SH-SY5Y (cell line): ENCODE data around the gene ATN1.

Experiments
- GATA2 ChIP-seq: IDR thresholded peaks from 2 replicates; pipeline ENCODE4 v1.6.1; 2011; ENCODE audit warnings: mild to moderate bottlenecking, low read depth, low read length
- GATA3 ChIP-seq: IDR thresholded peaks from 2 replicates; pipeline ENCODE4 v1.6.1; 2011; ENCODE audit warnings: low read depth, mild to moderate bottlenecking, low read length, moderate library complexity

ATN1 gene, protein sequence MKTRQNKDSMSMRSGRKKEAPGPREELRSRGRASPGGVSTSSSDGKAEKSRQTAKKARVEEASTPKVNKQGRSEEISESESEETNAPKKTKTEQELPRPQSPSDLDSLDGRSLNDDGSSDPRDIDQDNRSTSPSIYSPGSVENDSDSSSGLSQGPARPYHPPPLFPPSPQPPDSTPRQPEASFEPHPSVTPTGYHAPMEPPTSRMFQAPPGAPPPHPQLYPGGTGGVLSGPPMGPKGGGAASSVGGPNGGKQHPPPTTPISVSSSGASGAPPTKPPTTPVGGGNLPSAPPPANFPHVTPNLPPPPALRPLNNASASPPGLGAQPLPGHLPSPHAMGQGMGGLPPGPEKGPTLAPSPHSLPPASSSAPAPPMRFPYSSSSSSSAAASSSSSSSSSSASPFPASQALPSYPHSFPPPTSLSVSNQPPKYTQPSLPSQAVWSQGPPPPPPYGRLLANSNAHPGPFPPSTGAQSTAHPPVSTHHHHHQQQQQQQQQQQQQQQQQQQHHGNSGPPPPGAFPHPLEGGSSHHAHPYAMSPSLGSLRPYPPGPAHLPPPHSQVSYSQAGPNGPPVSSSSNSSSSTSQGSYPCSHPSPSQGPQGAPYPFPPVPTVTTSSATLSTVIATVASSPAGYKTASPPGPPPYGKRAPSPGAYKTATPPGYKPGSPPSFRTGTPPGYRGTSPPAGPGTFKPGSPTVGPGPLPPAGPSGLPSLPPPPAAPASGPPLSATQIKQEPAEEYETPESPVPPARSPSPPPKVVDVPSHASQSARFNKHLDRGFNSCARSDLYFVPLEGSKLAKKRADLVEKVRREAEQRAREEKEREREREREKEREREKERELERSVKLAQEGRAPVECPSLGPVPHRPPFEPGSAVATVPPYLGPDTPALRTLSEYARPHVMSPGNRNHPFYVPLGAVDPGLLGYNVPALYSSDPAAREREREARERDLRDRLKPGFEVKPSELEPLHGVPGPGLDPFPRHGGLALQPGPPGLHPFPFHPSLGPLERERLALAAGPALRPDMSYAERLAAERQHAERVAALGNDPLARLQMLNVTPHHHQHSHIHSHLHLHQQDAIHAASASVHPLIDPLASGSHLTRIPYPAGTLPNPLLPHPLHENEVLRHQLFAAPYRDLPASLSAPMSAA (N-terminal part only)

DNA sequence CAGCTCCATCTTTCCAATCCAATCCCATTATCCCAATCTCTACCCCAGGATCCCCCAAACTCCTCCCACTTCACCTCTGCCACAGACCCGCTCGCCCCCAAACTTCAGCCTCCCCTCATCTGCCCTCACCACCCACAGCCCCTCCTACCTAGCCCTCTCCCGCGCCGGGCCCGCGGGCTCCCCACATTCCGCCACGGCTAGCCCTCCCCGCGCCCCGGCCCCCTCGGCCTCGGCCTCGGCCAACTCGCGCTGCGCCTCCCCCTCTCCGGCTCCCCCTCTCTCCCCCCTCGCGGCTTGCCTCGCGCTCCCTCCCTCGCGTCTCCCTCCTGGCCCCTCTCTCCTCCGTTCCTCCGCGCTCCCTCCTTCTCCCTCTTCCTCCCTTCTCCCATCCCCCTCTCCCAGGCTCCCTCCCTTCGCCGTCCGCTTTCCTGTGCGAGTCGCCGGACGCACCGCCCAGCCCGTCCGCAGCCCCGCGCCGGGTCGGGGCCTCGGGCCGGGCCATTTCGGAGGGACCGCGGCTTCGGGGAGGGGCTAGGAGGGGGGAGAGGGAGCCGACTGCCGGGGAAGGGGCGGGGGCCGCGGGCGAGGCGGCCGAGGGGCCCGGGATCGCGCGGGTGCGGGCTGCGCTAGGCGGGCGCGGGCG lies at the start of gene ATN1:
Gene ATN1, plus strand, starts transcription at position 581 of the 643 bp plus-strand sequence. CDS start 6,043 bp downstream, outside the sequence.
- TF ChIP-seq GATA2 = no peak
- TF ChIP-seq GATA3 = no peak

DNA sequence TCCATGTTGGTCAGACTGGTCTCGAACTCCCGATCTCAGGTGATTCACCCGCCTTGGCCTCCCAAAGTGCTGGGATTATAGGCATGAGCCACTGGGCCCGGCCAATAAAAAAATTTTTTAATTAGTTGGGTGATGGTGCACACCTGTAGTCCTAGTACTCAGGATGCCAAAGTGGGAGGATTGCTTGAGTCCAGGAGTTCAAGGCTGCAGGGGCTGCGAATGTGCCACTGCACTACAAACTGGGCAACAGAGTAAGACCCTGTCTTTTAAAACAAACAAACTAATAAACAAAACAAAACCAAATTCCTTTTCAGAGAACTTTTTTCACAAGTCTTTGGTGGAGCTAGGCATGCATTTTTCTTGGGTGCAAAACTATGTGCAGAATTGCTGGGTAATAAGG lies 44.5 kb upstream of the ATN1 start:
- TF ChIP-seq GATA2 (no peak), GATA3 (no peak)

DNA sequence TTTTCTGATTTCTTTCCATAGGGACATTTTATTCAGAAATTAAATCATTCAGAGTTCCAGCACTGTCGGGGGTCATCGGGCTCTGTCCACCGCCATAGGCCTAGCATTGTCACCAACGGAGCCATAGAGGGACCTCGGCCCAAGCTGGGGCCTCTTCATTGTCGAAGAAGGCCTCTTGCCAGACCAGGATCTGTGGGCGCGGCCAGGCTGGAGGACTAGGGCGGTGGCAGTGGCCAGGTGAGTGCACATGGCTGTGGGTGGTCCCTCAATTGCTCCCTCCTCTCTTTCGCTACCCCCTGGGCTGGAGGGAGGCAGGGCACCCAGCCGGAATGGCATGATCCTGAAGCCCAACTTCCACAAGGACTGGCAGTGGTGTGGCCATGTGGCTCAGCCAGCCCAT lies 44.1 kb upstream of the ATN1 start:
- TF ChIP-seq GATA2 = no peak

DNA sequence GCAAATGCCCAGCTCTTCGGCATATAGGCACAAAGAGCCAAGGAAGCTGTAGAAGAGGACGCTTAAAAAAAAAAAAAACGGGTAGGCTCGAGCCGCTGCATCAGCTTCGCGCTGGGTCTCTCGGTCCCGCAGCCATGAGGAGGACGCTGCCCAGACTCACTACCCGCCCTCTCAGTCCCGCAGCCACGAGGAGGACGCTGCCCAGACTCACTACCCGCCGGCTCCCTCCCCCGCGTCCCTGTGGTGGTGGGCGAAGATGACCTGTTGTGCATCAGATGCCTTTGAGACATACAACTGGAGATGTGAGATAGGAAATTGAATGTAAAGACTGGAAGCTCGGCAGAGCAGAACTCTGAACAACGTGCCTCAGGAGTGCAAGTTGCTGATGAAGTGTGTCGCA lies 43.2 kb upstream of the ATN1 start:
- peak; percentile 39; the same call in 1 of the 2 replicates for TF ChIP-seq GATA2
- TF ChIP-seq GATA3 = no peak

DNA sequence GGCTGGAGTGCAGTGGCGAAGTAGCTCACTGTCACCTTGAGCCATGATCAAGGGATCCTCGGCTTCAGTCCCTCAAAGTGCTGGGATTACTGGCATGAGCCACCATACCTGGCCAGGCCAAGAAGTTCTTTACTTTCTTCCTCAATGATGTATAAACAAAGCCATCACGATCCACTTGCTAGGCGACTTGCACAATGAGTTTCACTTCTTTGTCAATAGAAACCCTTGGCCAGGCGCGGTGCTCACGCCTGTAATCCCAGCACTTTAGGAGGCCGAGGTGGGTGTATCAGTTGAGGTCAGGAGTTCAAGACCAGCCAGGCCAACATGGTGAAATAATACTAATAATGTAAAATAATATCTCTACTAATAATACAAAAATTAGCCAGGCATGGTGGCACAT lies 40.3 kb upstream of the ATN1 start:
- TF ChIP-seq GATA3 (no peak), GATA2 (no peak)

DNA sequence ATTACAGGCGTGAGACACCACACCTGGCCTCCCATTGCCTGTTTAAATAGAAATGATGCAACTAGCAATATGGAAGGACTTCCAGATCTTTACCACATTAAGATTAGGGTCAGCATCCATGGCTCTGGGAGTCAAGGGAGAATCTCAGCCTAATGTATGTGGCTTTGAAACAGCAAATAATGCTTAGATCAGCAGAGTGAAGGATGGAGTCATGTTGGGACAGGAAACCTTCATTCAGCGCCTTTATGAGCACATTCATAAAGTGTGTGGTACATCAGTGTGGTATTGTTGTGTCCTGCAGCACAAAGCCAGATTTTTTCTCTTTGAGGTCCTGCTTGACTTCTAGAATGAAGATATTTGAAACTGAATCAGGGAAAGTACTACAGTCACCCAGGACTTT lies 39.4 kb upstream of the ATN1 start:
- no peak for TF ChIP-seq GATA2
- no peak for TF ChIP-seq GATA3

DNA sequence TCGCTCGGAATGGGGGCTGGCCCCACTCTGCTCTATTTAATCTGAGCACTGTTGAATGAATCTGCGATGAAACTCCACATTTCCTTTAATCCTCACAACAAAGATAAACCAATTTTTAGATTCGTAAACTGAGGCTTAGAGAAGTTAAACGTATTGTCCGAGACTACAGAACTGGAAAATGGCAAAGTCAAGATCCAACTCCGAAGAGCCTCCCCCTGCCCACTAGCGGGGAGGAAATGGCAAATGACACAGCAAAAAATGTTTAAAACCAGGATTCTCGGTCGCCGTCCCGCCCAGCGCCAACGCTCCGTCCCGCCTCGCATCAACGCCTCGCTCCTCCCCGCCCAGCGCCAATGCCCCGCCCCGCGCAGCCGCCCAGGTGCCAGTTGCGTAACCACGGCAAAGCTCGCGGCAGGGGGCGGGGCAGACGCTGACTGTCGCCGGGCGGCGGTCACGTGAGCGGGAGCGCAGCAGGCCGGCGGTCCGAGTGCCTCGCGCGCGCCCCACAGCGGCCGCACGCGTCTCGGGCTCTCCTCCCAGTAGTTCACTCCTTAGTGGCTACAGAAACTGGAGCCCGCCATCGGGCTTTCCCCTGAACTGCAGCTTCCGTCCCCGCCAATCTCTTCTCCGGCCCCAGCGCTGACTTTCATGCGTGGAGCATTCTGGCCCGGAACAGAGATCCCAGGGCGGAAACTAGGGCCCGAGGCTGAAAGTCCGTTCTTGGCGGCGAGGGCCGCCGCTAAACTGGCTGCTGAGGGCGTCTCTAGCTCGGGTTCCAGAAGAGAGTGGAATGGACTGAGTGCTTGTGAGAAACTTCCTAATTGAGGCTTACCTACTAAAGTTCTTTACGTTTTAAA lies 36.7 kb upstream of the ATN1 start:
- TF ChIP-seq GATA3 (no peak), GATA2 (no peak)

DNA sequence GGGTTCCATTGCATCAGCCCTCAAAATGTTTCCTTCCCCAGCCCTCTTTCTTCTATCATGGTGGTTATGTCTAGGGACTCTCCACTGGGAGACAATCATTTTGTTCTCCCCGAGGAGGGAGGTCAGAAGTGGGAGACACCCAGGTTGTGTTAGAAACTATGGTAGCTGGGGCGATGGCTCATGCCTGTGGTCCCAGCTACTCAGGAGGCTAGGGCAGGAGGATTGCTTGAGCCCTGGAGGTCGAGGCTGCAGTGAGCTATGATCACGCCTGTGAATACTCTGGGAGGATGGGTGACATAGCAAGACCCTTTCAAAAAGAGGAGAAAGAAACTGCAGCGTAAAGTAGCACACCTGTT lies 36.1 kb upstream of the ATN1 start:
- no peak for TF ChIP-seq GATA2
- TF ChIP-seq GATA3 = no peak

DNA sequence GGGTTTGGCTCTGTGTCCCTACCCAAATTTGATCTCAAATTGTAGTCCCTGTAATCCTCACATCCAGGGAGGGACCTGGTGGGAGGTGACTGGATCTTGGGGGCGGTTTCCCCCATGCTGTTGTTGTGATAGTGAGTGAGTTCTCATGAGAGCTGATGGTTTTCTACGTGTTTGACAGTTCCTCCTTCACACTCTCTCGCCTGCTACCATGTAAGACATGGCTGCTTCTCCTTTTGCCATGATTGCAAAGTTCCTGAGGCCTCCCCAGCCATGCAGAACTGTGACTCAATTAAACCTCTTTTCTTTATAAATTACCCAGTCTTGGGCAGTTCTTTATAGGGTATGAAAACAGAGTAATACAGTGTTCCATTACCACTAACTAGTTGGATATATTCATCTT lies 33.4 kb upstream of the ATN1 start:
- TF ChIP-seq GATA2 (no peak), GATA3 (no peak)

DNA sequence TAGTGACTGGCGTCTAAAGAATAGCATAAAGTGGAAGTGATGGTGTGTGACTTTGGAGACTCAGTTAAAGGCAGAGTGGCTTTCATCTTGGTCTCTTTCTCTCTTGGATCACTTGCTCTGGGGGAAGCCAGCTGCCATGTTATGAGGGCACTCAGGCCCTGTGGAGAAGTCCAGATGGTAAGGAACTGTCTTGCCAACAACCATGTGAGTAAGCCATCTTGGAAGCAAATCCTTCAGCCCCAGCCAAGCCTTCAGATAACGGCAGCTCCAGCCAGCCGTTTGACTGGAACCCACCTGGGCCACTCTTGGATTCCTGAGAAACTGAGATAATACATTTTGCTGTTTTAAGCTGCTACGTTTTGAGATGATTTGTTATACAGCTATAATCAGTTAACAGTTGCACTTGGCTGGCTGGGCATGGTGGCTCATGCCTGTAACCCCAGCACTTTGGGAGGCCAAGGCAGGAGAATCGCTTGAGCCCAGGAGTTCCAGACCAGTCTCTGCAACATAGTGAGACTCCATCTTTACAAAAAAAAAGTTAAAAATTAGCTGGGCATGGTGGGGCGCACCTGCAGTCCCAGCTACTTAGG lies 30.8 kb upstream of the ATN1 start:
- TF ChIP-seq GATA3 (no peak), GATA2 (no peak)

DNA sequence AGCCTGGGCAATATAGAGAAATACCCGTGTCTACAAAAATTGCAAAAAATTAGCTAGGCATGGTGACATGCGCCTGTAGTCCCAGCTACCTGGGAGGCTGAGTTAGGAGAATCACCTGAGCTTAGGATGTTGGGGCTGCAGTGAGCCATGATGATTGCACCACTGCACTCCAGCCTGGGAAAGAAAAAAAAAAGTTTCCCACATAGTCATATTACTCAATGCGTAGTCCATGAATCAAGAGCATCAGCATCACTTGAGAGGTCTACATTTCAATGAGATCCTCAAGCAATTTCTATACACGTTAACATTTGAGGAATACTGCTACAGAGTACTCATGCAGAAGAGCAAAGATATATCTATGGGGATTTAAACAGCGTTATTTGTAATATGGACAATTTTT lies 28.3 kb upstream of the ATN1 start:
- TF ChIP-seq GATA2 (no peak), GATA3 (no peak)

DNA sequence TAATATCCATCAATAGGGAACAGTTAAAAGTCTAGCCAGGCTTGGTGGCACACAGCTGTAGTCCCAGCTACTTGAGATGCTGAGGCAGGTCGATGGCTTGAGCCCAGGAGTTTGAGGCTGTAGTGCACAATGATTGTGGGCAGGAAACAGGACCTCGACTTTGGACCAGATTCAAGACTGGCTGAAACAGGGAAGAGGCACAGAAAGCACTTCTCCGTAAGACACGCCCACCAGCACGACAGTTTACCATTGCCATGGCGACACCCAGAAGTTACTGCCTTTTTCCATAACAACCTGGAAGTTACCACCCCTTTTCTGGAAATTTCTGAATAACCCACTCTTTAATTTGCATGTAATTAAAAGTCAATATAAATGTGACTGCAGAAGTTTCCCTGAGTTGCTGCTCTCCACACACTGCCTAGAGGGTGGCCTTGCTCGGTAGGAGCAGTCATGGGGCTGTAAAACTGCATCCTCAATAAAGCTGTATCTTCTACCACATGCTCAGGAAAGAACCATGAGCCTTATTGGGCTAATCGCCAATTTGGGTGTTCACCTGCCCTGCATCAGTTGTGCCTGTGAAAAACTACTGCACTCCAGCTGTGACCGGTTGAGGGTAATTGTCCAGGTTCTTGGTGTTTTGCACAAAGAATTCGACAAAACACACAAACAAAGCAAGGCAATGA lies 27.8 kb upstream of the ATN1 start:
- no peak for TF ChIP-seq GATA2
- no peak for TF ChIP-seq GATA3
